GM10847 (cell line): ENCODE data around the gene ZNF468.

Experiments used
- POLR2A ChIP-seq: IDR thresholded peaks from 2 replicates; pipeline ENCODE4 v1.6.1; 2011; ENCODE audit not compliant: insufficient read length; ENCODE audit errors: extremely low read depth

The ZNF468 gene

DNA sequence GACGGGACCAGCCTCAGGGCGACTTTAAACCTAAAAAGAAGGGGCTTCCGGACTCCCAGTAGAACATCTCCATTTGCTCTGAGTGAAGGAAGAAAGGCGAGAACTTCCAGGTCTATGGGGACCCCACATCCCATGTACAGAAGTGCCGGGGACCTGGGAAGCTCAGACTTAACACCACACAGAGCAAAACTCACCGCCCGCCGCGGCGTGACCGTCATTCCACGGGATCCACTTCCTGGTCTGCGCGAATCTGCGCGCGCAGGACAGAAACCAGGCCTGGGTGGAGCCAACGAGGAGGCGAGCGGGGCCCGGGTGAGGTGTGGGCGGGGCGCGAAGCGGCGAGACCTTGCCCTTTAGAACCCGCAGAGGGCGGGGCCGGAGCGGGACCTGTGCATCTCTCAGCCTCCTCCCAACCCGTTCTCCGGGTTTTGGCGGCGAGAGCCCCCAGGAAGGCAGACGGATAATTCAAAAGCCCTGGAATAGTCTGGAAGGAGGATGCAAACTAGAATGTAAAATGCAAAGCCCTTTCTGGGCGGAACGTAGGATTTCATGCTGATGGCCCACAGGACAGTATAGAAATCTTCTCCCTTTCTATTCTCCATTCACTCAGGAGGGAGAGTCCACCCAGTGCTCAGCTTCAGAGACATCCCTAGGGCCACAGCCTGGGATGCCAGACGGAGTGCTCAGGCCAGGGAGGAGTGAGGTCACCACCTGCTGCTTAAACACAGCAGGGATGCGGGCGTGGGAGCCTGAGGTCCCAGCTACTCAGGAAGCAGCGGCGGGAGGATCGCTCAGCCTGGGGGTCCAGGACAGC, at the start of gene ZNF468:
Gene ZNF468 (minus strand): TSS at position 242 of the 814 bp plus-strand sequence. CDS start 3,347 bp downstream, outside the sequence.
- TF ChIP-seq POLR2A, result peak; percentile 59

DNA sequence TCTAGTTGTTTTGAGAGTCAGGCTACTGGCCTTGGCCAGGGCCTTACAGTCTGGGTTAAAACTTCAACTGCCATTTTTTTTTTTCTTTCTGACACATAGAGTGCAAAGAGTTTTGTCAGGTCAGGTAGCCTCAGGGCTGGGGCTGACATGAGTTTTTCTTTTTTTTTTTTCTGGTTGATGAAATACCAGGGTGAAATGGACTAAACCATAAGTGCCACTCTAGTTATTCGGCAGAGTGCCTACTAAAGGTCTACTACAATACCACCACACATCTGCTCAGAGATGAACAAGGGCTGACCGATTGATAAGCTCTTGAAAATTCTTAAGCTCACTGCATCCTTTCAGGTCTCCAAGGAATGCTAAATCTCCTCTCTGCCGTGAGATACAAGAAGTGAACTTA, 44.4 kb upstream of the ZNF468 start:
- no peak for TF ChIP-seq POLR2A

DNA sequence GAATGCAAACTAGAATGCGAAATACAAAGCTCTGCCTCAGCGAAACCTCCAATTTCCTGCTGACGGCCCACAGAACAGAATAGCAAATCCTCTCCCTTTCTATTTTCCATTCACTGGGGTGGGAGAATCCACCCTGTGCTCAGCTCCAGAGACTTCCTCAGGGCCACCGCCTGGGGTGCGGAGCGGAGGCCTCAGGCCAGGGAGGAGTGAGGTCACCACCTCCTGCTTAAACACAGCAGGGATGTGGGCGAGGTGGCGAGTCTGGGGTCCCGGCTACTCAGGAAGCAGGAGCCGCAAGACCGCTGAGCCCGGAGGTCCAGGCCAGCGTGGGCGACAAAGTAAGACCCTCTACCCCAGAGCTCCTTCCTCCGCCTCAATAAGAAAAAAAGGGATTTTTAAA, 40.7 kb upstream of the ZNF468 start:
- no peak for TF ChIP-seq POLR2A

DNA sequence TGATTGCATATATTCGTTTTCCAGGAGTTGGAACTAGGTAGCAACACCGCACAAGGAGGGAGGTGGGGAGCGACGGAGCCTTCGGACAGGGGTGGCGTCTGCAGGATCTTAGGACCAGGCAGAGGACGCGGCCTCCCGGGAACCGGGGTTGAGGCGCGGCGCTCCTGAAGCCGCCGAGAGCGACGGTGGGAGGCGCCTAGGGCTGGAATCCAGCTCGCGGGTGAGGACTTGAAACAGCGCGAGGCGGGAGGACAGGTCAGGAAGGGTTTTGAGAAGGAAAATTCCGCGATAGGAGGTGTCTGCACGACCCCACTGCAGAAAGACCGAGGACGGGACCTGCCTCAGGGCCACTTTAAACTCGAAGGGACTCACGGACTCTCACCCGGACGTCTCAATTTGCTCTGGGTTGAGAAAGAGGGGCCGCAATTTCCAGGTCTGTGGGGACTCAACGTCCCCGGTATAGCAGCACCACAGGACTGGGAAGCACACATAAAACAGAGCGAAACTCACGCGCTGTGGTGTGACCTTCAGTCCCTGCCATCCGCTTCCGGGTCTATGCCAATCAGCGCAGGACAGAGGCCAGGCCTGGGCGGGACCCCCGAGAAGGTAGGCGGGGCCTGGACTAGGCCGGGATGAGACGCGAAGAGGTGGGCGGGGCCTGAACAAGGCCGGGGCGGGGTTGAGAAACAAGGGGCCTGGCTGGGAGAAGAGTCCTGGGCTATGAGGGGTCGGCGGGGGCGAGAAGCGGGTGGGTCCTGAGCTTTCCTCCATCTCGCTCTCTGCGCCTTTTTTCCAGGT, 39.9 kb upstream of the ZNF468 start, which contains the start of gene ZNF320:
Gene ZNF320 (minus strand): TSS at position 498 of the 798 bp plus-strand sequence. CDS start 7,380 bp downstream, outside the sequence.
- peak; percentile 56 for TF ChIP-seq POLR2A

DNA sequence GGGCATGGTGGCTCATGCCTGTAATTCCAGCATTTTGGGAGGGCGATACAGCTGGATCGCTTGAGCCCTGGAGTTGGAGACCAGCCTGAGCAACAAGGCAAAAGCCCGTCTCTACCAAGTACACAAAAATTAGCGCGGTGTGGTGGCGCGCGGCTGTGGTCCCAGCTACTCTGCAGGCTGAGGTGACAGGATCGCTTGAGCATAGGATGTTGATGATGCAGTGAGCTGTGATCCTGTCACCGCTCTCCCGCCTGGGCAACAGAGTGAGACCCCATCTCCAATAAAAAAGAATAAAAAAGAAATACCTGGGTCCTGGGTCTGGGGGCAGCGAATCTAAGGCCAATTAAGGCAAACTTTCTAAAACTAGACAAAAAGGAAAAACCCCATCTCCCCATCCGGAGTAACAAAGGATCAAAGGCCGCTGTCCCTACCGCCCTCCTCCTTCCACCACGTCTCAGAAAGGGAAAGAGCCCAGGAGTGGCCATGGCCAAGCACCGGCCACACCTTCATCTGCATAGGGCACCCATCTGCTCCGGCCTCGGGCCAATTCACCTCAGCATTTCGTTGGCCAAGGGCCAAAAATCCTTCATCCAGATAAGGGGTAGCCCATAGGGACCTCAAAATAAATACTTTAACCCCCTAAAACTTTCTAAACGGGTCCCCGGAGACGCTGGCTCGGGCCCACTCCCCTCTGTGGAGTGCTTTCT, 39.2 kb upstream of the ZNF468 start:
- TF ChIP-seq POLR2A, result no peak

DNA sequence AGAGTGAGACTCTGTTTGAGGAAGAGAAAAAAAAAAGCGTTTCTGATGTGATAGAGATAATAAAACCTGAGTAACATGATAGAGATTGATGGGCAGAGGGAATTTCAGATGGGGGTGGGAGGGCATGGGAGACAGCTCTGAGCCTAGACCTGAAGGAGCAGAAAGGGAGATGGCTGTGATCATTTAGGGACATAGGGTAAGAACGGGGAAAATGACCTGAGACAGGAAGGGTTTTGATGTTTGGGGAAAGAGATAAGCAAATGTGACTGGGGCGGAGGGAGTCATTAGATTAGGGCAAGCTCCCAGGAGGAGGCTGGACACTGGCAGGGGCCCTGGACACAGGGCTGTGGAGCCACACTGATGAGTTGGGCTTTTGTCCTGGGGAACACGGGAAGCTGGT, 33.9 kb upstream of the ZNF468 start:
- TF ChIP-seq POLR2A, result no peak

DNA sequence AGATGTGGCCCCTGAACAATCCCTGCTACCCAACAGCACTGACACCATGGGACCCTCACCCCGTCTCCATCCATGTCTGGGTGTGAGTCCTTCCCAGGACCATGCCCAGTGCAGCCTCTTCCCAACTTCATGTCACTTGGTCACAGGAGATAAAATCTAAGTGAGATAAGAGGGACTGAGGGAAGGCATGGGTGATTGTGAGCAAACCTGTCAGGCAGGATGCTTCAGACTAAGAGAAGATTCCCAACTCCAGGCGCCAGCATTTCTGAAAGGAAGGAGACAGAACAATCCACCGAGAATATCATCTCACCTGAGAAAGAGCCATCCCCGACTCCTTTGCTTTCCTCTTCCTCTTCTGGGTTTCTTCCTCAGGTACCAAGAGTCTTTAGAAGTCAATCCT, 32.5 kb upstream of the ZNF468 start:
- no peak for TF ChIP-seq POLR2A

DNA sequence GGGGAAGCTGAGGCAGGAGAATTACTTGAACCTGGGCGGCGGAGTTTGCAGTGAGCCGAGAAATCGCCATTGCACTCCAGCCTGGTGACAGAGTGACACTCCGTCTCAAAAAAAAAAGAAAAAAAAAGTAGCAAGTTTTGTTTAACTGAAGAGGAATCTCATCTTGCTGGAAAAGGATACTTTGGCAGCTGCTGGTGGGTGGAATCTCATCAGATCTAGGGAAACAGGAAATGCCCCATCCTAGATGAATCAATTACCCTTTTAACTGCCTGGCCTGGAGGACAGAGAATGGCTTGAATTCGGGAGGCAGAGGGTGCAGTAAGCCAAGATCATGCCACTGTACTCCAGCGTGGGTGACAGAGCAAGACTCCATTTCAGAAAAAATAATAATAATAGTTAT, 31.7 kb upstream of the ZNF468 start:
- no peak for TF ChIP-seq POLR2A

DNA sequence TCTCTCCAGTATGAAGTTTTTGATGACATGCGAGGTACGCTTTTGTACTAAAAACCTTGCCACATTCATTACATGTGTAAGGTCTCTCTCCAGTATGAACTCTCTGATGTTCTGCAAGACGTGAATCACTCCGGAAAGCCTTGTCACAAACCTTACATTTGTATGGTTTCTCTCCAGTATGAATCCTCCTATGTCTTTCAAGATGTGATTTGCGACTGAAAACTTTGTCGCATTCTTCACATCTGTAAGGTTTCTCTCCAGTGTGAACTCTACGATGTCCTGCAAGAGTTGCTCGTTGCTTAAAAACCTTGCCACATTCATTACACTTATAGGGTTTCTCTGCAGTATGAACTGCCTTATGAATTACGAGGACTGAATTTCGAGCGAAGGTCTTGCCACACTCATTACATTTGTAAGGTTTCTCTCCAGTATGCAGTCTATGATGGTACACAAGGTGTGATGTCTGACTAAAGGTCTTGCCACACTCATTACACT, 23.5 kb upstream of the ZNF468 start:
- TF ChIP-seq POLR2A, result no peak

DNA sequence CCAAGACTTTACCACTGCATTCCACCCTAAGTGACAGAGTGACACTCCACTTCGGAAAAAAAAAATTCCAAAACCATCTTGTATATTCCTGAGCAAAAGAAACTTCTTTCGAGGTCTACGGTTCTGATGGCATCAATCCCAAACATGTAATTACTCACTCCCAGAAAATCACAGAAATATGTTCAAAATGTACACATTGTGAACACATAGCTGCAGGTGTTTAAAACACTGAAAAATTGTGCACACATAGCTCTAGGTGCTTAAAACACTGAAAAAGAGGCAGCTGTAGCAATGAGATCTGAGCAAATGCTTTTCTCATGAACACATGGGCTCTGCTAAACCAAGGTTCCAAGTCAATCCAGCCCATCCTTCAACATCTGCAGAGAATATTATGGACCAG, 14.0 kb upstream of the ZNF468 start:
- TF ChIP-seq POLR2A, result no peak

DNA sequence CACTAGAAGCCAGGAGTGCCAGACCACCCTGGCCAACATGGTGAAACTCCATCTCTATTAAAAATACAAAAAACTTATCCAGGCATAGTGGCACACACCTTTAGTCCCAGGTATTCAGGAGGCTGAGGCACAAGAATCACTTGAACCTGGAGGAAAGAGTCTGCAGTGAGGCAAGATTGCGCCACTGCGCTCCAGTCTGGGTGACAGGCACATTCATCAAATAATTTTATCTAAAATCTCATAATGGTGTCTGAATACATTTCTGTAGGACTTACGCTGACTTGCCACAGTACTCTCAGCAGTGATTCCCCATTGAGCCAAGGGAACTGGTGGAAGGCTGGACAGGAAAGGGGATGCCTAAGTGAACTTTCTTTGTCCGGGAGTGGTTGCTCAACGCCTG, 31.7 kb downstream of the ZNF468 start:
- TF ChIP-seq POLR2A, result no peak

DNA sequence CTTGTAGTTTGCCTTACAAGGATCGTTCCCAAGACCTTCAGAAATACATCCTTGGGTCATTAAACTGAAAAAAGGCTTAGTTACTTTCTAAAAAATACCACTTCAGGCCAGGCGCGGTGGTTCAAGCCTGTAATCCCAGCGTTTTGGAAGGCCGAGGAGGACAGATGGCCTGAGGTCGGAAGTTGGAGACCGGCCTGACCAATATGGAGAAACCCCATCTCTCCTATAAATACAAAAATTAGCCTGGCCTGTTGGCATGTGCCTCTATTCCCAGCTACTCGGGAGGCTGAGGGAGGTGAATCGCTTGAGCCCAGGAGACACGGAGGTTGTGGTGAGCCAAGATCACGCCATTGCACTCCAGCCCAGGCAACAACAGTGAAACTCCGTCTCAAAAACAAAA, 33.7 kb downstream of the ZNF468 start:
- TF ChIP-seq POLR2A, result no peak

DNA sequence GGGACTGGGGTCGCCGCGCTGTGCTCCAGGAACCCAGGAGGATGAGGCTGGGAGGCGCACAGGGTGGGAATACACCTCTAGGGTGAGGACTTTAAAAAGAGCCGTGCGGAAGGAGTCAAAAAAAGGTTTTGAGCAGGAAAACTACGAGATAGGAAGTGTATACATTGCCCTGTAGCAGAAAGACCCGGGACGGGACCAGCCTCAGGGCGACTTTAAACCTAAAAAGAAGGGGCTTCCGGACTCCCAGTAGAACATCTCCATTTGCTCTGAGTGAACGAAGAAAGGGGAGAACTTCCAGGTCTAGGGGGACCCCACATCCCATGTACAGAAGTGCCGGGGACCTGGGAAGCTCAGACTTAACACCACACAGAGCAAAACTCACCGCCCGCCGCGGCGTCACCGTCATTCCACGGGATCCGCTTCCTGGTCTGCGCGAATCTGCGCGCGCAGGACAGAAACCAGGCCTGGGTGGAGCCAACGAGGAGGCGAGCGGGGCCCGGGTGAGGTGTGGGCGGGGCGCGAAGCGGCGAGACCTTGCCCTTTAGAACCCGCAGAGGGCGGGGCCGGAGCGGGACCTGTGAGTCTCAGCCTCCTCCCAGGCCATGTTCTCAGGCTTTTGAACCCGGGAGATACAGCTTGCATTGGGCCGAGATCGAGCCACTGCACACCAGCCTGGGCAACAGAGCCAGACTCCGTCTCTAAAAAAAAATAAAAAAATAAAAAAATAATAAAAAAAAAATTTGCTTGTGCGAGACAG, 36.0 kb downstream of the ZNF468 start, which contains the start of gene ZNF28:
Gene ZNF28 (minus strand): TSS at position 430 of the 757 bp plus-strand sequence. CDS start 3,675 bp downstream, outside the sequence.
- TF ChIP-seq POLR2A, result peak; percentile 28

DNA sequence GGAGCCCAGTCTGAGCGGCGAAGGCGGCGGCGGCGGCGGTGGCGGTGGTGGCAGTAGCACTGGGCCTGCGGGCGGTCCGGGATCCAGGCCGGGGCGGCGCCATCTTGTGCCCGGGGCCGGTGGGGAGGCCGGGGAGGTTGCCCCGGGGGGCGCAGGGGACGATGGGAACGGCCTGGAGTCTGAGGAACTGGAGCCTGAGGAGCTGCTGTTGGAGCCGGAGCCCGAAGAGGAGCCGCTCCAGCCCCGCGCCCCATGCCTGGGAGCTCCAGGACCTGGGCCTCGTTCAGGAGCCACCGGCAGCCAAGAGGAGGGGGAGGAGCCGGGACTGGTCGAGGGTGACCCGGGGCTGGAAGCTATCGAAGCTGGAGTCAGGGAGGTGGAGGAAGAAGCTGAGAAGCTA, 47.6 kb downstream of the ZNF468 start:
- no peak for TF ChIP-seq POLR2A

DNA sequence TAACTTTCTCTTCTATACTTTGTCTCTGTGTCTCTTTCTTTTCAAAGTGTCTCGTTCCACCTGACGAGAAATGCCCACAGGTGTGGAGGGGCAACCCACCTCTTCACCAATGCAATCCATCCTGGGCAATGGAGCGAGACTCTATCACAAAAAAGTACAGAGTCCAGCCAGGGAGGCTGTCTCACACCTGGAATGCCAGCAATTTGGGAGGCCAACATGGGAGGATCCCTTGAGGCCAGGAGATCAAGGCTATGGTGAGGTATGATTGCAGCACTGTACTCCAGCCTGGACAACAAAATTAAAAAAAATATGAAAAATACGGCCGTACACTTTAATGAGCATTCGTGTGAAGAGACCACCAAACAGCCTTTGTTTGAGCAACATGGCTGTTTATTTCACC, 68.0 kb downstream of the ZNF468 start:
- TF ChIP-seq POLR2A, result no peak
